Lung microvascular endothelial cell (primary cell): ENCODE results near the gene PAX5. TPM values are rescaled to one million over a fixed set of nuclear protein-coding genes. Genes with fewer than 3 reads are reported as not detected.

Experiments used
- DNase-seq, 2 donors: peaks; one replicate each; pipeline versions ENCODE4 v3.0.0 to v3.0.0-alpha.2; 2010; ENCODE audit warnings: low read depth in 2 of 2
- total RNA-seq: library from RNA; depleted of rRNA; stranded (reverse); fragments of >200 nt; gene quantifications from 2 replicates; pipeline ENCODE4 v1.2.1, GENCODE V29; 2014

The PAX5 gene
- total RNA-seq, 1 donor from 2014 or later: not detected

DNA sequence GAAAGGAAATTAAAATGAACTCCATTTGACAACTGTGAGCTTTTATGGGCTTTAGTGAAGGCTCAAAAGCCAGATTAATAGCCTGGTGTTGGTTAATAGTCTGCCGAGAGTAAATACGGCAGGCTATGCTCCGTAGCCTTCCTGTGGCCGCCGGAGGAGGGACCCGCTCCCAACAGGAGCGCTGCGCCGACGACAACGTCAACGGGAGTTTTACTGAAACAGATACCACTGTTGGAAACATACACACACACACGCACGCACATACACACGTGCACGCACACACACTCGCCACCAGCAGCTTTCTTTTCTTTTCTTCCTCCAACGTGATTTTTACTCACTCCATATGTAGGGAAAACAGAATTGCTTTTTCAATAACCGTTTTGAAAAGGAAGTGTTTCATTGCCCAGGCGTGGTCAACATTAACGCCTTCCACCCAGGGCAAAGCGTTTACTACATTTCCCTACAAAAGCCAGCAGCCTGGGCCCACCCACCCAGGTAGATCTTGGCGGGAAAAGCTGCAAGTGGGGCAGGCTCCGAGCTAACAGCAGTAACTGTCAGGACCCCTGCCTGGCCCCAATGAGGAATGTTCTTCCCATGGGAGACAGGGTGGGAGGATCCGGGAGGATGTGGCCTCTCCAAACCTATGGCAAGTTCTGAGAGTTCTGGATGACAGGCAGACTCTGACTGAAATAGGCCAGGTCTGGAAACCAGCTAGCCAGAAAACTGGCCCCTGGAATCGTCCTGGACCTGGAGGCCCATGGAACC is 72.3 kb downstream of the PAX5 start:
- DNase-seq: peak in 1 of 2 donors; percentile 38

DNA sequence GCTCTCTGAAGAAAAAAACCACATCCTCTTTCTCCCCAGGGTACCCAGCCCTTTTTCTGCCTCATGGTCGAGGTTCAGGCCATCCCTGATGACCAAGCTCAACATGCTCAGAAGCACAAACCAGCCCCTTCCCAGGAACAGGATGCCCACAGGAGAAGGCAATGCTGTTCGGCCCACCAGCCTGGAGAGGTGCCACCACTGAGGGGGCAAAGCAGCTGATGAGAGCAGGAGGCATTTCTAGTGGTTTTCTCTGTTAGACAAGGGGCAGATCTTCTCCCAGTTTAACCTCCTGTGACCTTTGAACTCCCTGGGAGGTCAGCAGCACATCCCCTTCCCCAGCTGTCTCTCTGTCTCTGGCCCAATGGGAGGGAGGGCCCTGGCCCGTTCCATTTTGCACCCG is 73.0 kb downstream of the PAX5 start:
- no peak for DNase-seq

DNA sequence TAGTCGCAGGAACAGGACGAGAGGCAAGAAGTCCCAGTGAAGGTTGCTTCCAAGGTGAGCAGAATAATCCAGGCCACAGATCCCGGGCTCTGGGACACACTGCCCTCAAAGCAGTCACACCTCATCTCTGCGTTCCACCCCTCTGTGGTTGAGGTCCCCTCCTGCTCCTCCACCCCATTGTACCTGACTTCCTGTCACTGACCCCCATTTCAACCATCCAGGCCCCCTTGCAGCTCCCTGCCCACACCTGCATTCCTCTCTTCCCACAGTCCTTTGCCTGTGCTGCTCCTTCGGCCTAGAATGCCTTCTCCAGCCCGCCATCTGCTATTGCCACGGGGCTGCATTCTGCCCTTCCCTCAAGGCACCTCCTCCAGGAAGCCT is 73.5 kb downstream of the PAX5 start:
- DNase-seq: no peak

DNA sequence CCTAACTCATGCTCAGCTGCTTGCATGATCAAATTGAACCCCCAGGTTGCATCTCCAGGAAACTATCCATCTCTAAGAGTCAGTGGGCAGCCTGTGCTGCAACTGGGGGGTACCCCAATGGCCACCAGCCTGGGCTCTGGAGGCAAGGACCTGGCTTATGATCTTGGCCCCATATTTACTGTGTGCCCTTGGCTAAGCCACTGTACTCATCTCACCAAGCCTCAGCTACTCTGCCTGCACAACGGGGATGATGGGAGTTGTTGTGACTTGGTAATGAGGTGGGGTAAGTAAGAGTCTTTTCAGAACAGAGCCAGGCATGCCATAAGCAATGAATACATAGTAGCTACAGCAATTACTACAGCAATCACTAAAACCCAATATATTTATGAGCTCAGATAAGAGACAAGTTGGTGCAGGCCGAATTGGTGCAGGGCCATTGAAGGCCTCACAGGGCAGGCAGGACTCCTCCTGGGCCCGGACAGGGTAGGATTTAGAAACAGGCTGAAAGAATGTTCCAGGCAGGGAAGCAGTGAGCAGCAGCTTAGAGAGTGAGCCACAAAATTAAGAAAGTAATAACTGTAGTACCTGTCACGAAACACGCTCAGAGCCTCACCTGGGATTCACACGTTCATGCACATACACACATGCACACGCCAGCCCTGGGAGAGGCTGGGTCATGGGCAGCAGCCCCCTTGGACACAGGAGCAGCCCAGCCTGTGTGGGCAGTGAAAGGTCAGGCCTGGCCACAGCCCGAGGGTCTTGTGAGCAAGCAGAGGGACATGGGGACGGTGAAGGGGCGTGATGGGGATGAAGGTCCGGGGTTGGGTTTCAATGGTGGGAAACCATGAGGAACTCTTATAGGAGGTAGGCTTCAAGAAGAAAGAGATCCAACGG is 74.1 kb downstream of the PAX5 start:
- DNase-seq: no peak

DNA sequence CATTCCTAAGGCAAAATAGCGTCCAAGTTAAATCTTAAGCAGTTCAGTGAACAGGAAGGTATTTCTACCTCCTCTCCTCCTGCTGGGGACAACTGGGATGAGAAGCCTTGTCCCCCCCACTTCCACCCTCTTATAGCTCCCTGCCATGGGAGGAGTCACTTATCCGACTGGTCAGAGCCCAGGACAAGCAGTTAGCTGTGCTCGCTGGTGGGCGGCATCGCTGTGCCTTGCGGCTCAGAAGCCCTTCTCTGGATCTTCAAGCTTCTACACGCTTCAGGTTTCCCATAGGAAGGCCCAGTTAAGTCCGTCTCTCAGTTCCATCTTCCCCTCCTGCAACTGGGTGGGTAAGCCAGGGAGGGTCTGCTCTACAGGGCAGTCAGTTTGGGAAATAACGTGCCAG is 77.2 kb downstream of the PAX5 start:
- DNase-seq: no peak

DNA sequence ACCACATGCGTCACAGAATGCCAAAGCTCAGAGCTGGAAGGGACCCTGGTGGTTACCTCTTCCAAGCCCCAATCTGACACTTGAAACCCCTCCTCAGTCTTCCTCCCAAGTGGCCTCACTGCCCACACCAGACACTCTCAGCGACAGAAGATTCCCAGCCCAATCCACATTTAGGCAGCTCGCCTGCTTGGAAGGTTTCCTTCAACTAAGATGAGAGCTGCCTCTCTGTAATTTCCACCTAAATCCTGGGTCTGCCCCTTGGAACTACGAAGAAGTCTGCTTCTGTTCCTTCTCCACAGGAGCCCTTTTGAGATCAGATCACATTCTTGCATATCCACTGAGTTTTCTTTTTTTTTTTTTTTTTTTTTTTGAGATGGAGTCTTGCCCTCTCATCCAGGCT is 83.7 kb downstream of the PAX5 start:
- no peak for DNase-seq

GRCh38 chr9:36949466-36949865 is 84.6 kb downstream of the PAX5 start:
- DNase-seq: no peak

- DNase-seq: no peak
These were observed 86.0 kb downstream of the PAX5 start for GRCh38 chr9:36948051-36948450.

DNA sequence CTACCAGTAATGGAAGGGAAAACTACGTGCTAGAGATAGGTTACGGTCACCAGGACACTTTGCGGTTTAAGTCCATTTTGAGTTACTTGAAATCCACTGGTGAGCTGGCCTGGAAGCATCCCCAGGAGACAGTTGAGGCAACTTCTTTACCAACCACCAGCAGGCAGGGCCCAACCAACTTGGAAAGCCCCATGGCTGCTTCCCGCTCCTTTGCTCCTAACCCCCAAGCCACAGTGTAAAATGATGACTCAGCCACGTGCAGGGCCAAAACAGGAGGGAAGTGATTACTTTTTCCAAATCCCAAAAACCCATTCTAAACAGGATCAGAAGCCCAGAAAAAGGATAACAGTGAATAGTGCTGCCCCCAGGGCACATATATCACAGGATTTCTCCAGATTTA is 87.4 kb downstream of the PAX5 start:
- DNase-seq: no peak

DNA sequence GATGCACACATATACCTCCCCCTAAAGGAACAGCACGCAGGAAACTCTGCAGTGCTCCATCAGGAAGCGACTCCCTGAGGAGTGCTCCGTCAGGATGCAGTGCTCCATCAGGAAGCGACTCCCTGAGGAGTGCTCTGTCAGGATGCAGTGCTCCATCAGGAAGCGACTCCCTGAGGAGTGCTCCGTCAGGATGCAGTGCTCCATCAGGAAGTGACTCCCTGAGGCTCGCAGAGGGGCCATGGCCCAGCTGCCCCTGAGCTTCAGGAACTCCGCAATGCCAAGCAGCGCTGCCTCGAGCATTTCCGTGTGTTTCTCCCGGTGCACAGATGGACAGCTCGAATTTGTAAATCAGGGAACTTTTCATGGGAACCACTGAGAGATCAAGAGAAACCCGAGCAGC is 88.1 kb downstream of the PAX5 start:
- DNase-seq: no peak

DNA sequence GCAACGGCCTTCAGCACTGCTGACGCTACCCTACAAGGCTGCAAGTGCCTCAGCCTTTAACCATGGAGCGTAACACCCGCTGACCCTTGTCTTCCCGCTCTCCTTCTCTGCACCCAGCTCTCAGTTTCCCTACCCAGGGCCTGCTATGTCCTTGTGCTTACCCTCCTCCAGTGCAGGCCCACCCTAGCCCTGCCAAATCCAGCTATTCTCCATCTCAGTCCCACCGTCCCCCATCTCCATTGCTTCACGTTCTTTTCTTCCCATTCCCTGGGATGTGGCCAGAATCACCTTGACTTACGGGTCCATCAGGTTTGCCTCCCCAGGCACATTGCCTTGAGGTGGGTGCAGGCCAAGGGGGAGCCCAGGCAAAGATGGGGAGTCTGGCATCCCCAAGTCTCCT is 91.2 kb downstream of the PAX5 start:
- no peak for DNase-seq

DNA sequence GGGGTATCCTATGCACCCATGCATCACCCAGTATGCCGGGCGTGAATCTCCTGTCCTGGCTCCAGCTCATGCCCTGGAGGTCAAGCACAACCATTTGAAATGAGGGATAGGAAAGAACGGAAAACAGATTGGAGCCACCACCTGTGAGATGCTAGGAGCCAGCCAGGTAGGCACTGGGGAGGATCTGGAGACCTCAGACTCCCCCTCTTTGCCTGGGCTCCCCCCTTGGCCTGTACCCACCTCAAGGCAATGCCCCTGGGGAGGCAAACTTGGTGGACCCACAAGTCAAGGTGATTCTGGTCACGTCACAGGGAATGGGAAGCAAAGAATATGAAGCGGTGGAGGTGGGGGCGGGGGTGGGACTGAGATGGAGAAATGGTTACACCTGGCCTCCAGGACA is 92.6 kb downstream of the PAX5 start:
- no peak for DNase-seq

- no peak for DNase-seq
These were observed 93.2 kb downstream of the PAX5 start for GRCh38 chr9:36940881-36941280.

DNA sequence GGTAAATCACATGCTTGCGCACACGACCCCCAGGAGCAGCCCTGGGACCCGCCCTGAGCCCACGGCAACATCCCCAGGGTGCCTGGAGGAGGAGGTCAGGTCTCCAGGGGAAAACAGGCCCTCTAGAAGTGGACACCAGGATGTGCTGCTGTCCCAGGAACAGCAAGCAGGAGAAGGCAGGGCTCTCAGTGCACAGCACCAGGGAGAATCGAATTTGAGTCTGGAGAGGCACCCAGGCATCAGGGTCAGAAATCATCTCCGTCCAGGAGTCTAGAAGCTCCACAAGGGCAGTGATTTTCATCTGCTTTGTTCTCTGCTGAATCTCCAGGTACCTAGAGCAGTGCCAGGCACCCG is 93.6 kb downstream of the PAX5 start:
- DNase-seq: no peak

DNA sequence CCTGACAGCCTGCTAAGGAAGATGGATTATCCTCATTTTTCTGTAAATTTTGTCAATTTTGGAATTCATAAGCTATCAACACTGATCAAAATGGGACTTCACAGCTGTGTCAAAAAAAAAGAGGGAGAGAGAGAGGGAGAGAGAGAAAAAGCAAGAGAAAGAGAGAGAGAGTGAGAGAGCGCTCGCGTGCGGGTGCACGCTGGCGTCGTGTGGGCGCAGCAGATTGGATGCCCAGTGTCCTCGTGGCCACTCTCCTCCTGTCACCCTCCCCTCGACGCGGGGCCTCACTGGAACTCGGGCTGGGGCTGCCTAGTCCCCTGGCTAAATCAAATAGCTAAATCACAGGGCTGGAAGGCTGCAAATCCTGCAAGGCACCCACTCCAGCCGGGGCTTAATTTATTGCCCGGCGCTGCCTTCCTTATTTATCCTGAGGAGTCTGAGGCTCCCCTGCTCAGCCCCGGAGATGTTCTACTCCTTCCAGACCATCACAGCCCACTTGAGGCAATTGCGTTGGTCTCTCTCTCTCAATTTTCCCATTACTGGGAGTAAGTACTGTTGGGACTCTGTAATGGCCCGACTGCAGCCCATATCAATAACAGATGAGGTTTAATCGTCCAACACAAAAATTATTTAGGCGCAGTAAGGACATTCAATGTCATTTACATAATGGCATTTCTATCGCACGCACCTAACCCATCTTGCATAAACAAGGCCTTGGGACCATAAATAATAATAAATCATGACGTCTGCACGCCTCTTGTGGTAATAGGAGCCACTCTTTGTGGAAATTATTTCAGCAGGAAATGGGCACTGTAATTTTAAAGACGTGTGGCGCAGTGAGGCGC is 94.2 kb downstream of the PAX5 start:
- no peak for DNase-seq

- DNase-seq: no peak
These were observed 94.9 kb downstream of the PAX5 start for GRCh38 chr9:36939214-36939613.

- DNase-seq: no peak
These were observed 95.5 kb downstream of the PAX5 start for GRCh38 chr9:36938617-36939016.

- DNase-seq: no peak
These were observed 96.1 kb downstream of the PAX5 start for GRCh38 chr9:36937951-36938350.

- no peak for DNase-seq
These were observed 96.7 kb downstream of the PAX5 start for GRCh38 chr9:36937346-36937745.

- no peak for DNase-seq
These were observed 97.6 kb downstream of the PAX5 start for GRCh38 chr9:36936498-36936831.

DNA sequence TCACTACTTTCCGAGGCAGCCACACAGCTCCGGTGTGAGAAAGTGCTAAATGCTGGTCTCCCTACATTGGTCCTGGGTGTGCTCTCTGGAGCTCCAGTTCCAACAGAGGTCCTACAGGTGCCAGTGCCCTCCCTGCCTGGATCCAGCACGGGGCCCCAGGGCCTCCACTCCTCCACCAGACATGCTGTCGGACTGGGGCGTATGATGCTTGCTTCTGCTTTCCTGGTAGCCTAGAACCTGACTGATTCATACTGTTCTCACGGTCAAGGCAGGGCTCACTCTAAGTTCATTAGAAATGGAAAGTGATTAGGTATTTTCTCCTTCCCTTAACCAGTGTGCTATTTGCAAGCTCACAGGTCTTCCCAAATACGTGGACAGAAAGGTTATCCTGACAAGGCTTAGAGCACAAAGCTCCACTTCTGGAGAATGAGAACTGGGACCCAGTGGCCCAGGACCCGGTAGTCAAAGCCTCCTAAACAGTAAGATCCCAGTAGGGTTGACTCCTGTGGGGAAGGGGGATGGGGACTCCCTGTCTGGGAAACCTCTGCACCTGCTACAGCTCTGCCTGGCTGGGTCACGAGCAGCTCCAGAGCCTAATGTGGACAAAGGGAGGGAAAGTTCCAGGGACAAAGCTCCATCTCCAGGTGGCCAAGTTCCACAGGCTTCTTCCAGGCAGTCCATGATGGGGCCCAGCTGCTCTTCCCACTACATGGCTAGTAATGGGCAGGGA is 98.1 kb downstream of the PAX5 start:
- no peak for DNase-seq

DNA sequence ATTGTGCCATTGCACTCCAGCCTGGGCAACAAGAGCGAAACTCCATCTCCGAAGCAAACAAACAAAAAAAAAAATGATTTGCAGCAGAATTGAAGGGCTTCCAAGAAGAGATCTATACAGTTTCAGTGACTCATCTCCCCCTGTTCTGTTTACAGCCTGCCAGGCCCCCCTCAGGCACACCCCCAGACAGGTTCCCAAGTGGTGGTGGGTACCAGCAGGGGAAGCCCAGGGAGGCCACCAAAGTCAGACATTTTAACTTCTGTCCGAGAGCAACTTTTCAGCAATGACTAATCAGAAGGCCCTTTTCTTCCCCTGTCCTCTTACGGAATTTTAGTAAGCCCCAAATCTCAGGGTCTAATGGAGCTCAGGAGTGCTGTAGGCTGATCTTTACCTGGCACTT is 98.7 kb downstream of the PAX5 start:
- DNase-seq: no peak
